GM12872 (cell line): Measurements from ENCODE around the gene COQ10B.
A peak's percentile ranks its signal among the peaks of the same experiment; 100 is the strongest.

Experiments
- CTCF ChIP-seq: IDR thresholded peaks from 3 replicates; pipeline ENCODE4 v1.5.1; 2011; ENCODE audit warnings: low read depth, mild to moderate bottlenecking, low read length, moderate library complexity; ENCODE audit not compliant: insufficient read depth

The COQ10B gene

GRCh38 chr2:197453123-197453913, at the start of gene COQ10B:
Gene COQ10B (plus strand): TSS chr2:197453552. CDS start chr2:197453561, 9 bp downstream.
- TF ChIP-seq CTCF: 0 out of 3 replicates have a peak, but pooled peaks have one; percentile 27

GRCh38 chr2:197405582-197405981, 47.8 kb upstream of the COQ10B start:
- no peak for TF ChIP-seq CTCF

GRCh38 chr2:197414039-197414438, 39.3 kb upstream of the COQ10B start:
- no peak for TF ChIP-seq CTCF

- TF ChIP-seq CTCF: no peak
These were observed 38.8 kb upstream of the COQ10B start for GRCh38 chr2:197414515-197414914.

- no peak for TF ChIP-seq CTCF
These were observed 37.1 kb upstream of the COQ10B start for GRCh38 chr2:197416268-197416667.

GRCh38 chr2:197419438-197419837, 33.9 kb upstream of the COQ10B start:
- TF ChIP-seq CTCF: no peak

- TF ChIP-seq CTCF: no peak
These were observed 30.0 kb upstream of the COQ10B start for GRCh38 chr2:197423307-197423706.

GRCh38 chr2:197425550-197425949, 27.8 kb upstream of the COQ10B start:
- TF ChIP-seq CTCF: no peak
